GM21717 (cell line): Measurements from ENCODE around the gene RDH14.
A peak's percentile ranks its signal among the peaks of the same experiment; 100 is the strongest.

Experiments used
- ATAC-seq: cut with Tn5 transposase; IDR thresholded peaks from one replicate; pipeline ENCODE4 v1.9.1; 2021; ENCODE audit warnings: mild to moderate bottlenecking, moderate library complexity; ENCODE audit not compliant: unreplicated experiment

The RDH14 gene, protein sequence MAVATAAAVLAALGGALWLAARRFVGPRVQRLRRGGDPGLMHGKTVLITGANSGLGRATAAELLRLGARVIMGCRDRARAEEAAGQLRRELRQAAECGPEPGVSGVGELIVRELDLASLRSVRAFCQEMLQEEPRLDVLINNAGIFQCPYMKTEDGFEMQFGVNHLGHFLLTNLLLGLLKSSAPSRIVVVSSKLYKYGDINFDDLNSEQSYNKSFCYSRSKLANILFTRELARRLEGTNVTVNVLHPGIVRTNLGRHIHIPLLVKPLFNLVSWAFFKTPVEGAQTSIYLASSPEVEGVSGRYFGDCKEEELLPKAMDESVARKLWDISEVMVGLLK

GRCh38 chr2:18560031-18560796 is at the start of gene RDH14:
TSS of gene RDH14 (minus strand) at chr2:18560653. CDS start at chr2:18560572, 81 bp downstream.
- ATAC-seq = peak; percentile 98

DNA sequence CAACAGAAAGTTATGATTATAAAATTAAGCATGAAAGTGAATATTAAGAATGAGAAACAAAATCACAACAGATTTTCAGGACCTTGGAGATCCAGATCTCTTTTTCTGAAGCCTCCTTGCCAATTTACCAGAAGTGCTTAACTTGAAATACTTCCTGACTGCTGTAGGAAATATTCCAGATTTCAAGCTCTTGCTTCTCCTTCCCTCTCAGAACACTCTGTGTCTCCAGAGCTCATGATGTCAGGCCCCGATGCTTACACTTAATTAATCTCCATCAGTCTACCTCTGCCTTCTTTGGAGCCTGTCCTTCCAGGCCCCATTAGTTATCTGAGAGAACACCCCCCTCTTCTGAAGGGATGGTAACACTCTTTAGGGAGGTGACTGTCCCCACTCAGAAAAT is 49.6 kb upstream of the RDH14 start:
- ATAC-seq = no peak

- ATAC-seq = no peak
Measured at GRCh38 chr2:18605115-18605514, 44.7 kb upstream of the RDH14 start.

- ATAC-seq = no peak
Measured at GRCh38 chr2:18604531-18604885, 44.1 kb upstream of the RDH14 start.

DNA sequence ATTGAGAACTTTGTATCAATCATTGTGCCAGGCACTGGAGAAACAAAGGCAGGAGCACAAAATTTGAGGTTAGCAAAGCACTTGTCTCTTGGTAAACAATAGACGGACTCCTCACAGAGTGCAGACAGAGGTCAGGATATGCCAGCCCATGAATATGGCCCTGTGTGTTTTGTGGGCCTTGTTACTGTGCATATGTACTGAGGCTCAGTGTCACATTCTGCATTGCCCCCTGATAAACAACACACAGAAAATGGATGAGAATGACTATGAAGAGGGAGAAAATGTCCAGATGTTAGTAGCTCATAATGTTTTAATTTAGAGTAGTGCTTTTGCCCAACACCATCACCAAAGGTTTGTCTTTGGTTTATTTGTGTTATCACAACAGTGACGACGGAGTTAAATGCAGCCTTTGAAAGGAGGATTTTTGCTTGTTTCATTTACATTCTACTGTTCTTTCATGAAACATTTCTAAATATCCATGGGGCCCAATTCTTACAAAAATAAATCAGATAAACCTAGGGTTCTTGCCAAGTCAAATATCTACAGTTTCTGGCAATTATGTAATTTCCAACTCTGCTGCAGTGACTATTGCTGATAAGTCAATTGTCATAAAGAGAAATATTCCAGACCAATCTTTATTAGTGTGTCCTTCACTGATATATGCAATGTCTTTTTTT is 43.5 kb upstream of the RDH14 start:
- ATAC-seq = no peak

- ATAC-seq = no peak
Measured at GRCh38 chr2:18602298-18602697, 41.8 kb upstream of the RDH14 start.

DNA sequence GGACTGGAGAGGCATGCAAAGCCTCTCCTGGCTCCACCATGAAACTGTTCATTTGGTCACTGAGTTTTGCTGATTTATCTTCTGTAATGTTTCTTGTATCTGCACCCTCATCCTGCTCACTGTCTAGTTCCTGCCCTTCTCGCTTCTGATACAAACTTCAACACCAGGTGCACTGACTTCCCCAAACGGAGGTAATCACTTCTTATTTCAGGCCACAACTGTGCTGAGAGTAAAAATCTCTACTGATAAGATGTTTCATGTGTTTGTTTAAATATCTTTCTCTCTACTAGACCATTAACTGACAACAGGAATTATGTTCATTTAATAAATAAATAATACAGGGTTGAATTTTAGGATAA is 39.8 kb upstream of the RDH14 start:
- ATAC-seq = no peak

DNA sequence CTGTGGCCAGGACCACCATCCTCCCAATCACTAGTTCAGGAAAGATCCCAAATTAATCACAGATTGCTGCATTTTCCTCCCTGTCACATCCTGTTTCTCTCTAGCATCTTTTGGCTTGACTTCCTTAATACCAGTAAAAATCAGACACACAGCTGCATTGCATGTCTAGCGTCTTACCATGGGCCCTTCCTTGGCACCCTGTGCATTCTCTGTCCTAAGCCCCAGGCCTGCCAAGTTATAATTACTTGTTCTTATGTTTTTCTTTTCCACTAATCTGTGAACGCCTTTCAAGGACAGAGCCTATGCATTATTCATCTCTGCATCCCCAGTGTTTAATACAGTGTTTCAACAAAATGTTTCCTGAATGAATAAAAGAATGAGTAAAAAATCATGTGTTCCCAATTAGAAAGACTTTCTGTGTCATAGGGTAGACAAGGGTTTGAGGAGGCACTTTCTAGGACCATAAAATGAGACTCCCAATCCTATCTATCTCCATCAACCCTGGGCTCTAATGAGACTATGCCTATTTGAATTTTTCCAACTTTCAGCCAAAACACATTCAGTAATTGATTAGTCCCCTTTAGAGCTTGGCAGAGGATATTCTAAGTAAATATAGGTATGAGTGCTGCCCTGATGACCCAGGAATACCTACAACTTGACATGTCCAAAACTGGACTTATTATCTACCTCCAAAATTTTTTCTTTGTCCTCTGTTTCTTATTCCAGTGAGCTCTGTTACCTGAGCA is 39.2 kb upstream of the RDH14 start:
- ATAC-seq = no peak

DNA sequence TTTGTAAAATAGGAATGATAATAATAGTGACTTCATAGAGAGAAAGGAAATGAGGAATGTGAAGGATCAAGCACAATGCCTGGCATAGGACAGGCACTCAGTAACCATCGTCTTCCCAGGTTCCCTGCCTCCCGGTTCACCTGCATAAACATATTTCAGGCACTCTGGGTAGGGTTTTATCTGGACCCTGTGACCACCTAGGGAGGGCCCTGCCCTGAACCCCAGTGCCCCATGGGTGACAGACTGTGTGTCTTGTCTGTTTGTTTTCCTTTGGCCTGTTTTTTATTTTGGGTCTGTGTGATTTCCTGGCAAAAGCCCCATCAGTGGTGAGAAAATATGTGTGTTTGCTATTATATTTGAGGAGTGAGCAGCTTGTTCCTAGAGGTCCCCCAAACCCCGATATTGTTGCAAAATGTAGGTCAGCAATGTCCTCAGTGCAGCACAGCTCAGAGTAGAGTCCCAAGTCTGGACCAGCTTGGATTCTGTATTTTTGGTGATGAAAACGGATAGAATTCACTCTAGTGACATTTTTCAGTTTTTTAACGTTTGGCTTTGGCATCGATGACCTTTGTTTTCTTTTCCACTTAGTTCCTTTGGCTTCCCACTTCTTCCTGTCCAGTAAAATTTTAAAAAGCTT is 38.5 kb upstream of the RDH14 start:
- no peak for ATAC-seq

- ATAC-seq = no peak
Measured at GRCh38 chr2:18597618-18598017, 37.2 kb upstream of the RDH14 start.

- ATAC-seq = no peak
Measured at GRCh38 chr2:18596993-18597392, 36.5 kb upstream of the RDH14 start.

DNA sequence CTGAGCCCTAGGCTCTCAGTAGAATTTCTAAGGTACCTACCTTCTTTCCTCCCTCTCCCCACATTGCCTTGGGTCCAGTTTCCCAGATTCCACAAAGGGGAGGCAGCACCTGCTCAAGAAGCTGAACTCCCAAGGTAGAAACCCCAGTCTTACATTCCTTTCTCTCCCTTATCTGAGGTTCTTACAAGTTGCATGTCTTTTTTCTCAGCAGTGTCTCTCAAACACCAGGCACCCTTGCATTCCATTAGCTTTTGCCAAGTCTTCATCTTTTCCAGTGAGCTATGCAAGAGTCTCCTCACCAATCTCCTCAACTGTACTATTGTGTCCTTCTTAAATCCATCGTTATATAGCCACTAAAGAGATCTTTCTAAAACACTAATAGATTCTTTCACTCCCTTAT is 33.0 kb upstream of the RDH14 start:
- ATAC-seq = no peak

- ATAC-seq = no peak
Measured at GRCh38 chr2:18592372-18592771, 31.9 kb upstream of the RDH14 start.

DNA sequence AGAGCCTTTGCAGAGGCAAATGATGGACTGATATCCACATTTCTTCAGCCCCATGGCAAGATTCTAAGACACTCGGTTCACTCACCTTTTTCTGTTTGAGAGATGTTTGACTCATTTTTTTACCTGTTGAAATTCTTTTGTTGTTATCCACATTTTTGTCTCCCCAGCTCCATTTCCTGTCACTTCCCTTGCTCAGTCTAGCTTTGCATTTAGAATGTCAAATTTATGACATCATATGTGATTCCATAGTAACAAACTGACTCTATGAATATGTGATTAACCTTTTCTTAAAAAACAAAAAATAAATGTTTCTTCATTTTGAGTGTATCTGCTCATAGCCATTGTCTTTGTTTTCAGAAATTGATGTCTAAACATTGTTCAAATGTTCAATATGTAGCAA is 28.9 kb upstream of the RDH14 start, which contains the start of gene NT5C1B:
TSS of gene NT5C1B (minus strand) at position 216 of the 400 bp plus-strand sequence. CDS start at position 115, 101 bp downstream.
- ATAC-seq = no peak

DNA sequence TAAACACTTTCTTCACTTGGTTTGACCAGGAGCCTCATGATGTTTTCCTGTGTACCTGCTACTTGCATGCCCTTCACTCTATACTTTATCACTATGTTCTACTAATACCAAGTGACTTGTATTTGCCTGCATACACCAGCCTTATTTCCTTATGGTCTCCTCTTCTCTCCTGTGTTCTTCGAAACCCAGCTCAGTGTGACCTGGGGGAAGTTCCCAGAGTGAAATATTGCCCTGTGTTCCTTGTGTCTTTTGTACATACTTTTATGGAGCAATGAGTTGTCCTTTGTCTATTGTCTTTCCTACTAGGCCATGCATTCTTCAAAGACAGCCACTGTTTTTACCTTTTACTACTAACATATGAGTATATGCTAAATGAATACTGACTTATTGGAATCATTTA is 28.3 kb upstream of the RDH14 start:
- no peak for ATAC-seq

DNA sequence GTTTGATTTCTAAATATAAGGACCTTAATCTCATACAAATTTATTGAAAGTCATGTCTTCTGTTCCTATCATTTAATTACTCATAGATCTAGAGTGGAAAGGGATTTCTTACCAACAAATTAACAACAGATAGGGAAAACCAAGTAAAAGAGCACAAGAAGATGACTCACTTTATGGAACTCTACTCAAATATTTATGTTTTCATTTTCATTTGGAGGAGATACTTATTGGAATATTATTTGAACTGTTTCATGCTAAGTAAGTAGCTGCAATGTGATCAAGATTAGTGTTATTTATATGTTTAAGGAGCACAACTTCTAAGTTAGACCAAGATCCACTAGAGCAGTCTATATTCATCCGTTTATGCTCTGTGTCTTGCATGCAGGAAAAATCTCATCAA is 27.6 kb upstream of the RDH14 start:
- ATAC-seq = no peak

DNA sequence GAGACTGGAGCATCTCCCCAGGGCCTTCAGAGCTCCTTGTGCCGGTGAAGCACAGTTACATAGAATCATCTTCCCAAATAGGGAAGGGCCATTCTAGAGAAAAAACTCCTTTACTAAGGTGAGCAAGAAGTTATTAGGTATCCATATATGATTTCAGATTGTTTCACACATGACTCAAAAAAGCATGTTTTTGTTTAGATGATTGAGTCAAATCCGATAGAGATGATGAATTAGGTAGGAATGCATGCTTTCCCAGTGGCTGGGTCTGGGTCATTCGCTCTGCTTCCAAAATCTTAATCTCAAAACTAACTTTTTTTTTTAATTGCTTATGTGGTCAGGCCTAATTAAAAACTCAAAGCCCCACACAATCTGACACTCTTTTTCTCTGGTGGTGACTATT is 25.1 kb upstream of the RDH14 start:
- ATAC-seq = no peak

DNA sequence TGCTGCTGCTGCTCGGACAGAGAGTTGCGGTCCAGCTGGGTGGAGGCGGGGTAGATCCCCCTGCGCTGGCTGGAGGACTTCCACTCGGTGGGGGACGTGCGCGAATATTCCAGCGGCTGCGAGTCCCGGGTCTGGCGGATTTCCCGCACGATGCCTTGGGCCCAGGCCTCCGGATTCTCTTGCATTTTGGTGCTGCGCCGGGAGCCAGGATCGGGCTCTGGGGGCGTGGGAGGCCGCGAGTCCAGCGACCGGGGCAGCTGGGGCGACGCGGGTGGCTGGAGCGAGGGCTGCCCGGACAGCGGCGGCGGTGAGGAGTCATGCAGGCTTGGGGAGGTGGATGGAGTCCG is 24.1 kb upstream of the RDH14 start:
- no peak for ATAC-seq

- ATAC-seq = no peak
Measured at GRCh38 chr2:18583905-18584607, 23.6 kb upstream of the RDH14 start.

DNA sequence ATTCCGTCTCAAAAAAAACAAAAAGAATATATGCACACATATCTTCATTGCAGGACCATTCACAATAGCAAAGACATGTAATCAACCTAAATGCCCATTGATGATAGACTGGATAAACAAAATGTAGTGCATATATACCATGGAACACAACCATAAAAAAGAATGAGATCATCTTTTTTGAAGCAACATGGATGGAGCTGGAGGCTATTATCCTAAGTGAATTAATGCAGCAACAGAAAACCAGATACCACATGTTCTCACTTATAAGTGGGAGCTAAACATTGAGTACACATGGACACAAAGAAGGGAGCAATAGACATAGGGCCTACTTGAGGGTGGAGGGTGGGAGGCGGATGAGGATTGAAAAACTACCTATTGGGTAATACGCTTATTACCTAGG is 20.2 kb upstream of the RDH14 start:
- ATAC-seq = no peak
